ENCODE measurements around the gene ARL6IP1. TPM values are rescaled to one million over a fixed set of nuclear protein-coding genes. Genes with fewer than 3 reads are reported as not detected.
"Not testable (repeated sequence)": the region's sequence is repeated elsewhere in the genome, so short reads cannot be mapped to it uniquely, and the experiment has no call there.

Gene ARL6IP1
- total and polyA plus RNA-seq, 8 donors = 28.9 to 82.3 (median 42.3) TPM

DNA sequence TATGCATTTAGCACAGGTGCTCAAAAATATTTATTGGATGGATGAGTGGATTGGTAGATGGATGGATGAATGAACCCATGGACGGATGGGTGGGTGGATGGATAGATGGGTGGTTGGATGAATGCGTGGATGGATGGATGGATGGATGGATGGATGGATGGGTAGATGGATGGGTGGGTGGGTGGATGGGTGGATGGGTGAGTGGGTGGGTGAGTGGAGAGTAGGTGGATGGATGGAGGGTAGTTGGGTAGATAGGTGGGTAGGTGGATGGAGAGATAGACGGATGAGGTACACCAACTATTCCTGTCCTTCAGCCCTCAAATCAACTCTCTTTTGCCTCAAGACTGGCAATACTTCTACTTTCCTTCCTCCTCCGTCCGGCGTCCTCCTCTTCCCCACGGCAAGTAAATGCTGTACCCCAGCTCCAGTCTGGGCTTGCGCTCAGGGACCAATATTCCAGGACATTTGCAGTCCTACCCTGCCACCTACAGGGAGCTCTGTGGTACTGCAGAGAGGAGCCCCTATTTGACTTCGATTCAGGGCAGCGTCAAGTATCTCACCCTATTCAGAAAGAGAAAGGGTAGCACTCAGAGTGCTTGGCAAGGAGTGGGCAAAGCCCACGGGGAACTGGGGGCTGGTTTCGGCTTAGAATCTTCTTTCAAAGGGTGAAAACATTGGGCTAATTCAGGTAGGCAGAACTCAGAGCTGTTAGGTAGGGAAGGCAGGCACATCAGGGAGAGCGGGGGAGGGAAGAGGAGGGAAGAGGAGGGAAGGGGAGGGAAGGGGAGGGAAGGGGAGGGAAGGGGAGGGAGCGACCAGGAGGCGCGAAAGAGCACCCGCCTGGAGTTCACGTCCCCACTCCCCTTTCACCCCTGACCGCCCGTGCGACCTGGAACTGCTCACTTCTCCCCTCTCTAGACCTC is 41.5 kb downstream of the ARL6IP1 start:
- H3K9me3 ChIP-seq; H3K27me3 ChIP-seq; H3K4me3 ChIP-seq; intact Hi-C loops (cut with DNase I); H3K4me1 ChIP-seq; FAIRE-seq; H3K36me3 ChIP-seq; H3K27ac ChIP-seq: not testable (repeated sequence)
- TF ChIP-seq, protein P1, sequence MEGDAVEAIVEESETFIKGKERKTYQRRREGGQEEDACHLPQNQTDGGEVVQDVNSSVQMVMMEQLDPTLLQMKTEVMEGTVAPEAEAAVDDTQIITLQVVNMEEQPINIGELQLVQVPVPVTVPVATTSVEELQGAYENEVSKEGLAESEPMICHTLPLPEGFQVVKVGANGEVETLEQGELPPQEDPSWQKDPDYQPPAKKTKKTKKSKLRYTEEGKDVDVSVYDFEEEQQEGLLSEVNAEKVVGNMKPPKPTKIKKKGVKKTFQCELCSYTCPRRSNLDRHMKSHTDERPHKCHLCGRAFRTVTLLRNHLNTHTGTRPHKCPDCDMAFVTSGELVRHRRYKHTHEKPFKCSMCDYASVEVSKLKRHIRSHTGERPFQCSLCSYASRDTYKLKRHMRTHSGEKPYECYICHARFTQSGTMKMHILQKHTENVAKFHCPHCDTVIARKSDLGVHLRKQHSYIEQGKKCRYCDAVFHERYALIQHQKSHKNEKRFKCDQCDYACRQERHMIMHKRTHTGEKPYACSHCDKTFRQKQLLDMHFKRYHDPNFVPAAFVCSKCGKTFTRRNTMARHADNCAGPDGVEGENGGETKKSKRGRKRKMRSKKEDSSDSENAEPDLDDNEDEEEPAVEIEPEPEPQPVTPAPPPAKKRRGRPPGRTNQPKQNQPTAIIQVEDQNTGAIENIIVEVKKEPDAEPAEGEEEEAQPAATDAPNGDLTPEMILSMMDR (IDR thresholded peaks at IDR 0.05) = peak; percentile 38 to 53 (median 48)
- DNase-seq = peak in 4 of 6 donors; percentile 16 to 62 (median 44)
- peak; percentile 84 to 100 (median 98) for ATAC-seq
- WGBS, 2 donors = 27 to 45% methylated on average over 7 to 18 of the region's 21 CpGs

DNA sequence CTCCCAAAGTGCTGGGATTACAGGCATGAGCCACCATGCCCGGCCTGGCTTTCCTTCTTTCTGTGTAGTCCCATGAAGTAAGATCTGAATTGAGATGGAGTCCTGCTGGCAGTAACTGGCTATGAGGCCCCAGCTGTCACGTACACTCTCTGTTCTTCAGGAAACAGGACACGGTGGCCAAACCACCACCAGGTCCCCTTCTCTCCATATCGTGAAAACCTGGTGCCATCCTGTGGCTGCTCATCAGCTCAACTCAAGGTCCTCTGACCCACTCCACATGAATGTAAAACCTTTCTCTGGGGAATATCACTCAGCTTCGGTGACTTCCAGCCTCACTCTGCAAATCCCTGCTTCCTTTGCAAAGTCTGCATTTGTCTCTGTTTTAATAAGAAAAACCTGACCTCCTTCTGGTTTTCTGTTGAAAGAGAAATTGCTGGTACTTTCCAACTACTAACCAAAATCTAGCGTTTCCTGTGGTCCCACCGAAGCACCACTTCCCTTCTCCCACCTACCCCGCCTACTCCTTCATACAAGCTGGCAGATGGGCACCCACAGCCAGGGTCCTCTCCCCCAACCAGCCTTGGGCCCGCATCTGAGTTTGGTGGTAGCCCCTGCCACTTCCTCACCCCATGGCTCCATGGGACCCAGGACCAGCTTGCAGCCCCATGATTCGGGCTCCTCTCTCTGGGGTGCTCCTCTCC is 43.2 kb downstream of the ARL6IP1 start:
- H3K4me1 ChIP-seq; DNase-seq; H3K27me3 ChIP-seq; FAIRE-seq; H3K9me3 ChIP-seq; ATAC-seq; H3K36me3 ChIP-seq; H3K4me3 ChIP-seq; H3K27ac ChIP-seq; intact Hi-C loops (cut with DNase I): not testable (repeated sequence)
- WGBS, 2 donors = 46 to 56% methylated on average over 2 to 3 of the region's 10 CpGs

DNA sequence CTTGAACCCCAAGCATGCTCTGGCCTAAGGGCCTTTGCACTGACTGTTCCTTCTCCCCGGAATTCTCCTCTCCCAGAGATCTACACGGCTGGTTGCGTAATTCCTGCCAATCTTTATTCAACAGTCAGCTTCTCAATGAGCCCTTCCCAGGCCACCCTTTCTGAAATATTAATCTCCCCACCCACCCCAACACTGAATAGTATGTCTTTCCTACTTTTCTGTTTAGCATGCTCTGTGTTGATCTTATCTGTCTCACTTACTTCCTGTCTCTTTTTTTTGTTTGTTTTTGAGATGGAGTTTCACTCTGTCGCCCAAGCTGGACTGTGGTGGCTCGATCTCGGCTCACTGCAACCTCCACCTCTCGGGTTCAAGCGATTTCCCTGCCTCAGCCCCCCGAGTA is 44.7 kb downstream of the ARL6IP1 start:
- H3K9me3 ChIP-seq; ATAC-seq; intact Hi-C loops (cut with DNase I); H3K36me3 ChIP-seq; FAIRE-seq; DNase-seq; H3K27ac ChIP-seq; H3K27me3 ChIP-seq; H3K4me3 ChIP-seq; H3K4me1 ChIP-seq: not testable (repeated sequence)
- 71 to 76% methylated on average over 9 of the region's 9 CpGs for WGBS, 2 donors

DNA sequence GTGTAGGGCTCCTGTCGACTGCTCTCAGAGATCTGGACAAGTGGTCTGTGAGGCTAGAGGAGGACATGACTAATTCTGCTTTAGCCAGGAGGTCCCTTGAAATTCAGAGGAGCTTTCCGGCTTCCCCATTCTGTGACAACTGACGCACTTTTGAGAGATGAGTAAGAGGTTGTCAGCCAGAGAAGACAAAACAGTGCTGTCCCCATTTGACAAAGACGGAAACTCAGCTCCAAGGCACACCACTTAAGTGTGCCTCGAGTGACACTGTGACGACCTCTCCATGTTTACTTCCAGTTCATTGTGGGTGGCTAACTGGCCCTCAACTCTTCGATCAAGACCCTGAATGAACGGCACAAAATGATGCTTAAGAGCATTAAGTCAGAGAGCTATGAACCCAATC is 58.5 kb downstream of the ARL6IP1 start:
- whole genome bisulfite sequencing, 2 donors = 80 to 92% methylated on average over 4 to 5 of the region's 8 CpGs
- ATAC-seq; H3K4me1 ChIP-seq; H3K9me3 ChIP-seq; H3K36me3 ChIP-seq; H3K4me3 ChIP-seq; H3K27ac ChIP-seq; H3K27me3 ChIP-seq; DNase-seq; intact Hi-C loops (cut with DNase I); FAIRE-seq: not testable (repeated sequence)

Other genes starting within 250 kb of the ARL6IP1 start
- 100 to 1,000 TPM; 193 to 296 (median 209) TPM for gene NOMO2, start 239.5 kb downstream of the ARL6IP1 start, total RNA-seq
- 100 to 1,000 TPM; 109 to 124 TPM for gene NOMO2, start 239.5 kb downstream of the ARL6IP1 start, polyA plus RNA-seq
- gene RPS15A, start 11.2 kb downstream of the ARL6IP1 start, total RNA-seq = 100 to 1,000 TPM; 521 to 940 (median 762) TPM
- gene RPS15A, start 11.2 kb downstream of the ARL6IP1 start, polyA plus RNA-seq = 1,000 to 10,000 TPM; 1,660 to 1,808 TPM
- gene SMG1, start 124.9 kb upstream of the ARL6IP1 start, total RNA-seq = 10 to 100 TPM; 22.7 to 52.2 (median 30.5) TPM
- 10 to 100 TPM in 1 of 2 donors, 1 to 10 TPM in 1; 9.8 to 11.0 TPM for gene SMG1, start 124.9 kb upstream of the ARL6IP1 start, polyA plus RNA-seq
- 1 to 10 TPM in 1 of 6 donors, under 1 TPM in 5; 0.20 to 1.1 (median 0.43) TPM for gene TMC7, start 182.4 kb upstream of the ARL6IP1 start, total RNA-seq
- gene TMC7, start 182.4 kb upstream of the ARL6IP1 start, polyA plus RNA-seq = under 1 TPM; 0.42 to 0.73 TPM

Data from pancreas (tissue), 10 donors.